Fibroblast of lung (primary cell): ENCODE results near the gene CES2. TPM values are rescaled to one million over a fixed set of nuclear protein-coding genes. Genes with fewer than 3 reads are reported as not detected.

Experiments used
- DNase-seq, 2 donors: peaks; one replicate each; pipeline versions ENCODE4 v3.0.0 to v3.0.0-alpha.2; 2010; ENCODE audit warnings: low read depth in 2 of 2
- H2AFZ ChIP-seq: 2 replicates; pipeline ENCODE4 v1.5.1; 2012; ENCODE audit warnings: low read length, control low read depth, inconsistent platforms
- H3K27ac ChIP-seq: 2 replicates; pipeline ENCODE4 v1.5.1; 2011; ENCODE audit warnings: low read length, control low read depth; ENCODE audit not compliant: insufficient read depth
- H3K27me3 ChIP-seq: 2 replicates; pipeline ENCODE4 v1.5.1; 2011; ENCODE audit warnings: mild to moderate bottlenecking, low read length; ENCODE audit not compliant: control insufficient read depth, insufficient read depth
- H3K36me3 ChIP-seq: 2 replicates; pipeline ENCODE4 v1.5.1; 2011; ENCODE audit warnings: low read length; ENCODE audit not compliant: control insufficient read depth, insufficient read depth
- H3K4me1 ChIP-seq: 2 replicates; pipeline ENCODE4 v1.5.1; 2011; ENCODE audit warnings: low read length; ENCODE audit not compliant: control insufficient read depth, insufficient read depth; ENCODE audit errors: extremely low read depth
- H3K4me2 ChIP-seq: 2 replicates; pipeline ENCODE4 v1.5.1; 2011; ENCODE audit warnings: low read length, control low read depth; ENCODE audit not compliant: insufficient read depth; ENCODE audit errors: extremely low read depth
- H3K4me3 ChIP-seq, 4 experiments: fragments of 200-600 bp in 1 of 4; sonication (generic) in 1 of 4; replicated peaks in 1 of 4; 2 replicates each; pipeline ENCODE4 v1.5.1; 2011 to 2016; ENCODE audit warnings: low read length in 4 of 4, low read depth in 3 of 4, mild to moderate bottlenecking in 3 of 4, control low read depth in 2 of 4, inconsistent platforms in 1 of 4, mixed read lengths in 1 of 4; ENCODE audit not compliant: insufficient read depth in 1 of 4; ENCODE audit errors: control extremely low read depth in 1 of 4
- H3K79me2 ChIP-seq: 2 replicates; pipeline ENCODE4 v1.5.1; 2012; ENCODE audit warnings: mild to moderate bottlenecking, low read length, inconsistent platforms; ENCODE audit not compliant: control insufficient read depth, insufficient read depth
- H3K9ac ChIP-seq: 2 replicates; pipeline ENCODE4 v1.5.1; 2011; ENCODE audit warnings: mild to moderate bottlenecking, low read length, control low read depth; ENCODE audit not compliant: insufficient read depth
- H3K9me3 ChIP-seq: 2 replicates; pipeline ENCODE4 v1.5.1; 2012; ENCODE audit warnings: low read depth, low read length; ENCODE audit not compliant: control insufficient read depth, insufficient read depth
- H4K20me1 ChIP-seq: 2 replicates; pipeline ENCODE4 v1.5.1; 2011; ENCODE audit warnings: low read length; ENCODE audit not compliant: control insufficient read depth, insufficient read depth; ENCODE audit errors: extremely low read depth
- EZH2 ChIP-seq: IDR thresholded peaks from 2 replicates; pipeline ENCODE4 v1.5.1; 2012; ENCODE audit warnings: low read length, control low read depth, mild to moderate bottlenecking; ENCODE audit errors: missing control alignments
- polyA plus RNA-seq, 2 donors: library from polyadenylated mRNA; depleted of rRNA in 1 of 2; stranded (reverse) in 1 of 2; unstranded in 1 of 2; fragments of >200 nt; gene quantifications; 2 replicates each; pipeline ENCODE4 v1.2.1, GENCODE V29; 2011 to 2012; ENCODE audit warnings: missing spikeins in 1 of 2
- total RNA-seq: library from RNA; depleted of rRNA; stranded (reverse); fragments of >200 nt; gene quantifications from 2 replicates; pipeline ENCODE4 v1.2.1, GENCODE V29; 2014
- TF ChIP-seq, protein P1 (sequence below), 2 donors: IDR thresholded peaks in 1 of 2; conservative IDR thresholded peaks in 1 of 2; 1 replicate in 1 of 2; 2 replicates in 1 of 2; pipeline ENCODE4 v1.5.1; 2011 to 2012; ENCODE audit warnings: low read length in 2 of 2, control low read depth in 1 of 2, inconsistent platforms in 1 of 2, low read depth in 1 of 2, mild to moderate bottlenecking in 1 of 2

The CES2 gene
- total and polyA plus RNA-seq, 2 donors (not counting 1 experiment from before 2014, with no cell fraction given) = 22.9 to 47.6 TPM

DNA sequence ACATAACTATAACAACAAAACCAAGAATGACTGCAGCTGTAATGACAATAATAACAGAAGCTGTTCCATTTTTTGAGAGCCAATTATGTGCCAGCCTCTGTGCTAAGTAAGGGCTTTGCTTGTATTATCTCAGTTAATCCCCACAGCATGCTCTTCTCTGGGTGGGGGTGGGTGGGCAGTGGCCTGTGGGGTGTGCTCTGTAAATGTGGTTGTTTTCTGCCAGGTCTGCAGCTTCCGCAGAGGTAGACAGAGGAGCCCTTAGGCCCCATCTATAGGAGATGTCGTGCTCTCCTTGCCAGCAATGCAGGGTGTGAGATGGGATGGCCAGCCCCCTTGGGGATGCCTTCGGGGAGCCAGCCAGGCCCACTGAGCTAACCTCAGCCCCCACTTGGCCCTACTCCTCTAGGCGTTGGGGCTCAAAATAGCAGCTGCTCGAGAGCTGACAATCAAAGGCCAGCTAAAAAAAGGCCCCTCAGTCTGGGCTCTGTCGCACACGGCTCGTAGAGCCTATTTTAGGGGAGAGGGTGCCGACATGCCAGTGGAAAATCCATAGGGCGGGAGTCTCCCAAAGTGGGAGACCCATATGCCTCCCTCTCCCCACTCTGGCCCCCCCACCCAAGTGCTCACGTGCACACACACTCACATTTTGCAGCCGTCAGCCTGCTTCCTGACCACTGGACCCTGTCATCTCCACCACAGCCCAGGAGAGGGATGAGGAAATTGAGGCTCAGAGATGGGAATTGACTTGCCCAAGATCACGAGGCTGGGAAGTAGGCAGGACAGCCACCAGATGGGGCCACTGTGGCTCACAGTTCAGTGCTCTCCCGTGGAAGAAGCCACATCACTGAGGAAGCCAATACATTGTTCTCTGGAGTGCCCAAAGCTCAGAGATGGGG is 32.4 kb upstream of the CES2 start:
- peaks cover 46% of the 10 kb centered on the region for H3K4me1 ChIP-seq
- TF ChIP-seq, protein P1, sequence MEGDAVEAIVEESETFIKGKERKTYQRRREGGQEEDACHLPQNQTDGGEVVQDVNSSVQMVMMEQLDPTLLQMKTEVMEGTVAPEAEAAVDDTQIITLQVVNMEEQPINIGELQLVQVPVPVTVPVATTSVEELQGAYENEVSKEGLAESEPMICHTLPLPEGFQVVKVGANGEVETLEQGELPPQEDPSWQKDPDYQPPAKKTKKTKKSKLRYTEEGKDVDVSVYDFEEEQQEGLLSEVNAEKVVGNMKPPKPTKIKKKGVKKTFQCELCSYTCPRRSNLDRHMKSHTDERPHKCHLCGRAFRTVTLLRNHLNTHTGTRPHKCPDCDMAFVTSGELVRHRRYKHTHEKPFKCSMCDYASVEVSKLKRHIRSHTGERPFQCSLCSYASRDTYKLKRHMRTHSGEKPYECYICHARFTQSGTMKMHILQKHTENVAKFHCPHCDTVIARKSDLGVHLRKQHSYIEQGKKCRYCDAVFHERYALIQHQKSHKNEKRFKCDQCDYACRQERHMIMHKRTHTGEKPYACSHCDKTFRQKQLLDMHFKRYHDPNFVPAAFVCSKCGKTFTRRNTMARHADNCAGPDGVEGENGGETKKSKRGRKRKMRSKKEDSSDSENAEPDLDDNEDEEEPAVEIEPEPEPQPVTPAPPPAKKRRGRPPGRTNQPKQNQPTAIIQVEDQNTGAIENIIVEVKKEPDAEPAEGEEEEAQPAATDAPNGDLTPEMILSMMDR (conservative IDR thresholded peaks at IDR 0.05 in 1 of 2, IDR thresholded peaks at IDR 0.05 in 1 of 2; ENCODE audit: low read depth in 1 of 2, low read length in 2 of 2) = no peak
- no peak for TF ChIP-seq EZH2
- H4K20me1 ChIP-seq = no peaks in the 10 kb centered on the region
- H3K27me3 ChIP-seq = no peaks in the 10 kb centered on the region
- no peak overlapping the region for H3K4me2 ChIP-seq
- no peak overlapping the region for H3K4me3 ChIP-seq
- no peaks in the 10 kb centered on the region for H3K9me3 ChIP-seq
- H3K9ac ChIP-seq = no peak overlapping the region
- no peaks in the 10 kb centered on the region for H3K79me2 ChIP-seq
- no peak overlapping the region for H3K27ac ChIP-seq
- no peaks in the 10 kb centered on the region for H3K36me3 ChIP-seq
- no peak overlapping the region for H2AFZ ChIP-seq
- no peak for DNase-seq

DNA sequence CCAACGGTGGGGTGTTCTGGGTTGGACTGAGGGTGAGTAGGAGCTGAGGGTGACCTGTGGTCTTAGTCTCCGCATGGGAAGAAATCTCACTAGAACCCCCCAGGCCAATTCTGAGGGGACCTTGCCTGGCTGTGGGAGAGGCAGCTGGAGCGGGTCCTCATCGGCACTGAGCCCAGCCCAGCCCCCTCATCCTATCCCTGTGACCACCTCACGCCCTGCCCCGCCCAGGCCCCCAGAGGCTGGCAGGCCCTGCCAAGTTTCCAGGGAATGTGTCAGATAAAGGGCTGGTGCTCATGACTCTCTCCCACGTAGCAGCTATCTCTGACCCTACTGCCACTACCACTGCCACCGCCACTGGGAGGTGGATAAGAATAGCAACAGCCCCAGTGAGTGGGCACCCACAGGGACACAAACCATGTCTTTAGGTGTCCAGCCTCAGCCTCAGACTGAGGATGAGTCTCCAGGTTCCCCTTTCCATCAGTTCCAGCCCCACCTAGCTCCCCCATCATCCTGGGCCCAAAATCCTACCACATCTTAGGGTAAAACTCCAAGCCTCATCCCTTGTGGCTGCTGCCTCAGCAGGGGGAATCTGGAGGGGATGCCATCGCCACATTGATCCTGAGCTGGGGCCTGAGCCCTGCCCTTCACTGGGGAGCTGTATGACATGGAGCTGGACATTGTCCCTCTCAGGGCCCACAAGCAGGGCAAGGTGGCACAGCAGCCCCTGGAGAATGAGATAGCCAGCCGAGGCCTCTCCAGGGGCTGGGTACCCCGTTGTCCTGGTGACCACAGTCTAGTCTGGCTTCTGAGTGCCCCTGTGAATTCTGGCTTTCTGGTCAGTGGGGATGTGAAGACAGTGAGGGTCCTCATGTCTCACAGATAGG is 31.5 kb upstream of the CES2 start:
- TF ChIP-seq EZH2 = no peak
- TF ChIP-seq, protein P1 (conservative IDR thresholded peaks at IDR 0.05 in 1 of 2, IDR thresholded peaks at IDR 0.05 in 1 of 2; ENCODE audit: low read depth in 1 of 2, low read length in 2 of 2) = no peak

DNA sequence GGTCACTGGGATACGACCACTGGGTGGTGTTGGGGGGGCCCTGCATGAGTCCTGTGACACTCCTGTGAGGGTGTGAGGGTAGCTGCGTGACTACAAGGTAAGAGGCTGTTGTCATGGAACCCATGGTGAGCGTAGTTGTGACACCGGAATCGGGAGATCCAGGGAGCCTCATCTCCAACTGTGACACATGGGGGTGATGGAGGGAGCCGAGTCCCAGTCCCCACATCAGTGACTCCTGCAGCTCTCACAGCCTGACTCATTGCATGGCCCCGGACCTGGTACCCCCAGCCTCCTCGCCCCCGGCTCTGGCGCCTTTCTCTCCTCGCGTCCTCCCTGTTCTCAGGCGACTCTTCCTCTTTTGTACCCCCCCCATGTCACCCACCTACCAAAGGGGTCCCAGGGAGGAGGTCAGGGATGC is 30.9 kb upstream of the CES2 start:
- DNase-seq = no peak
- Histone ChIP-seq H3K27me3 (no peaks in the 10 kb centered on the region), H4K20me1 (no peaks in the 10 kb centered on the region), H3K4me3 (no peak overlapping the region), H3K4me1 (peaks cover 41% of the 10 kb centered on the region), H3K4me2 (no peak overlapping the region), H3K9ac (no peak overlapping the region), H3K79me2 (no peaks in the 10 kb centered on the region), H3K27ac (peak overlapping the region; percentile 56), H3K36me3 (no peaks in the 10 kb centered on the region), H2AFZ (peak overlapping the region; percentile 45), H3K9me3 (no peaks in the 10 kb centered on the region)
- TF ChIP-seq, protein P1 (conservative IDR thresholded peaks at IDR 0.05 in 1 of 2, IDR thresholded peaks at IDR 0.05 in 1 of 2; ENCODE audit: low read depth in 1 of 2, low read length in 2 of 2) = no peak
- no peak for TF ChIP-seq EZH2

More for the DNA sequence above, 31.5 kb upstream of the CES2 start:
- no peak overlapping the region for H3K4me3 ChIP-seq
- DNase-seq = no peak
- no peak overlapping the region for H3K27ac ChIP-seq
- no peaks in the 10 kb centered on the region for H3K79me2 ChIP-seq
- no peaks in the 10 kb centered on the region for H3K9me3 ChIP-seq
- H2AFZ ChIP-seq = no peak overlapping the region
- H3K36me3 ChIP-seq = no peaks in the 10 kb centered on the region
- no peaks in the 10 kb centered on the region for H3K27me3 ChIP-seq
- peaks cover 45% of the 10 kb centered on the region for H3K4me1 ChIP-seq
- no peak overlapping the region for H3K4me2 ChIP-seq
- no peak overlapping the region for H3K9ac ChIP-seq
- H4K20me1 ChIP-seq = no peaks in the 10 kb centered on the region
